Liver (tissue), 3 donors: ENCODE data around the gene DLEC1.

Experiments used
- CTCF ChIP-seq: fragments of 150-350 bp; IDR thresholded peaks from 2 replicates; pipeline ENCODE4 v1.5.1; 2017; ENCODE audit warnings: improper control_type of control experiment, low read depth, low read length; ENCODE audit not compliant: missing input control
- HNF4G ChIP-seq: IDR thresholded peaks from 2 replicates; pipeline ENCODE4 v1.6.1; 2016; ENCODE audit warnings: antibody characterized with exemption
- RAD21 ChIP-seq, 2 donors: IDR thresholded peaks; 2 replicates each; pipeline ENCODE4 v1.6.1; 2016; ENCODE audit warnings: antibody characterized with exemption in 2 of 2, mild to moderate bottlenecking in 2 of 2
- donor health status: healthy.
- donor health status: healthy.

- TF ChIP-seq CTCF: no peak
- TF ChIP-seq HNF4G: no peak
- no peak for TF ChIP-seq RAD21 (IDR thresholded peaks at IDR 0.05)
Observed at GRCh38 chr3:38107911-38108648, 69.1 kb downstream of the DLEC1 start.
